NCI-H524 treated with DMSO at 0.1 percent for 48 hours (cell line): ENCODE measurements around the gene FUT3.
"Not testable (repeated sequence)": the region's sequence is repeated elsewhere in the genome, so short reads cannot be mapped to it uniquely, and the experiment has no call there.

Source experiments
- DNase-seq: peaks from one replicate; lab custom pipeline; 2025; lab: John Stamatoyannopoulos, UW

FUT3 gene

DNA sequence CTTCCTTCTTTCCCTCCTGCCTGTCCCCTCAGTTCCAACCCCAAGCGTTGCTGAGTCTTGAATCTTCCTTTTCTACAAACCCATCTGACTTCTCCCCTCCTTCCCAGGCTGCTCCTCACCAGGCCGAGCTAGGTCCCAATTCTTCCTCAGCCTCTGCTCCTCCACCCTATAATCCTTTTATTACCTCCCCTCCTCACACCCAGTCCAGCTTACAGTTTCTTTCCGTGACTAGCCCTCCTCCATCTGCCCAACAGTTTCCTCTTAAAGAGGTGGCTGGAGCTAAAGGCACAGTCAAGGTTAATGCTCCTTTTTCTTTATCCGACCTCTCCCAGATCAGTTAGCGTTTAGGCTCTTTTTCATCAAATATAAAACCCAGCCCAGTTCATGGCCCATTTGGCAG lies 2.6 kb downstream of the FUT3 start:
- DNase-seq, result peak; percentile 48

- not testable (repeated sequence) for DNase-seq
Measured at GRCh38 chr19:5847846-5848245, 3.4 kb downstream of the FUT3 start.

- no peak for DNase-seq
Measured at GRCh38 chr19:5844456-5845433, 6.5 kb downstream of the FUT3 start.

DNA sequence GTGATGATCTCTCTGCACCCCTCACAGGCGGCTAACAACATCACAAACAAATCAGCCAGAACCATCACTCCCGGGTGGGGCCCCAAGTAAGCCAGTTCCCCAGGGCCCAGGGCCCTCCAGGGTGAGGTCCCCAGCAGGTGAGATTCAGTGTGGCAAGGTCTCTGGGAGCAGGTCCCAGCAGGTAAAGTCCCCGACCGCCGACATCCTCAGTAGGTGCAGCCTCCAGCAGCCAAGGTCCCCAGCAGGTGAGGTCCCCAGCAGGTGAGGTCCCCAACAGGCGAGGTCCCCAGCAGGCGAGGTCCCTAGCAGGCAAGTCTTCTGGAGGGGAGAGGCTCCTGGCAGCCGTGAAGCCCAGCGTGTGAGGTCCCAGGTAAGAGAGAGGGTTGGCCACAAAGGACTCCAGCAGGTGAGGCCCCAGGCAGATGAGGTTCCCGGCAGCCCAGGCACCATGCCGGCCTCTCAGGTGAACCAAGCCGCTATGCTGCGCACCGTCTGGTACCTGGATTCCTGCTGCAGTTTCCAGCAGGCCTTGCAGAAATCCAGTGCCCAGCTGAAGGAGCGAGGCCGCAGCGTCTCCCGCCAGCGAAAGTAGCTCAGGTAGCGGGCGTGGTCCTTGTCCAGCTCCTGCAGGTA lies 7.8 kb downstream of the FUT3 start:
- DNase-seq, result no peak

DNA sequence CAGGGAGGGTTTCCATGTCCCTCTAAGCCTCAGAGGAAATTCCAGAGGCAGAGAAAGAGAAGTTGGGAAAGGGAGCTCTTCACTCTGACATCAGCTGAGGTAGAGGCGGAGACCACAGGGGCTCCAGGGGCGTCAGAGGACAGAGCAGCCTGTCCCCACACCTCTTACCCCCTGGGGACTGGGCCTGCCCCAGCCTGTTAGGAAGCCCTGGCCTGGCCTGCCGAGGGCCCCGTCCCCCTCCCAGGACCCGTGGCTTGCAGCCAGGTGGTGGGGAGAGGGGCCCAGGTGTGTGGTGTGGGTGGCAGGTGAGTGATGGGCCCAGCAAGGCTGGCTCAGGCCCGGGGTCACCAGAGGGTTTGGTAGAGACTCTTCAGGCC lies 9.5 kb downstream of the FUT3 start:
- DNase-seq, result not testable (repeated sequence)

- DNase-seq, result no peak
Measured at GRCh38 chr19:5839065-5840017, 11.9 kb downstream of the FUT3 start, which contains the start of gene FUT6. Gene FUT6, minus strand, starts transcription at chr19:5839702. Its CDS starts 7,135 bp downstream, at chr19:5832567.

DNA sequence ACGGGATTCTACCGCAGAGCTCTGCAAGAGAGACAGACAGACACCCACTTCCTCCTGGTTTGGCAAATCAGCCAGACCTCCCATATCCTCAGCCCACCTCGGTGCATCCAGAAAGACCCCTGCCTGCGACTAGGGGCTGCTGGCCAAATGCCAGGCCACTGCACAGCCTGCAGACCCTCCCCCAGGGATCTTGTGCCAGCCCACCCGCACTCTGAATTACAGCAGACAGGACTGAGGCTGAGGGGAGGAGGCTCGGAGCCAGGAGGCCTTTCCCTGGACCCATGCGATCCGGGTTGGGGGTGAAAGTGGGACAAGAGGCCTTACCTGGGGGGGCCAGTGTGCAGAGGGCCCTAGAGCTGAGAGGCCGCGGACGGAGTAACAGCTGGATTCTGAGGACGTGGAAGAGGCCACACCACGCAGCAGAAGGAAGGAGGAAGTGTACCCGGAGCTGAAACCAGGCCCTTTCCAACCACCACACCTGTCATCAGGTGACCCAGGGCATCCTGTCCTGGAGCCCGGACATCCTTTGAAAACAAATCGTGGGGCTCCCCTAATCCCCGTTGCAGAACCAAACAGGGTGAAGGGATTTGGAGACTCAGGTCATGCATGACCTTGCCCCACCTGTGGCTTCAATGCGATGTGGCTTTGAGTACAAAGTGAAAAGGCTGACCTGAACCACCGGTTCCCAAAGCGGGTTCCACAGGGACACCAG lies 12.7 kb downstream of the FUT3 start:
- DNase-seq, result no peak

DNA sequence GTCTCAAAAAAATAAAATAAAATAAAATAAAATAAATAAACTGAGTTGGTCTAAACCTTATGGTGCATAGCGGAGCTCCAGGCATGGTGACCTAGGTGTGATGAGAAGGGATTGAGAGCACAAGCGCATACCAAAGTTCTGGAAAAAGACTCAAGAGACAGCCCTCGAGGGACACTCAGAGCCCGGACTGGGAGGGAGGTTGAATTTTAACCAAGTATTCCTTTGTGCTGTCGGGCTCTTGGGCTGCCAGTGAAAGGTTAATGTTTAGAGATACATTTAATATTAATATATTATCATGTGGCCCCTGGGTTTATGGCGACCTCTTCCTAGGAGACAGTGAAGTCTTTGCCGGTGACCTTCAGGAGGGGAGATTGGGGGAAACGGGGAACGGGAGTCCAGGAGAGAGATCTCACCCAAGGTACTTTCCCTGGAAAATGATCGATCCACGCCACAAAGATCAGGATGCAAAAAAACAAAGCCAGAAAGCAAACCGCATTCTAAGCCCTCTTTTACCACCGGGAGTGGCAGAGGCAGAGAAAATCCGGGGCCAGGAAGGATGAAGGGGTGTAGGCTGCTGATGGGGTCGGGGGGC lies 13.4 kb downstream of the FUT3 start:
- DNase-seq, result no peak

DNA sequence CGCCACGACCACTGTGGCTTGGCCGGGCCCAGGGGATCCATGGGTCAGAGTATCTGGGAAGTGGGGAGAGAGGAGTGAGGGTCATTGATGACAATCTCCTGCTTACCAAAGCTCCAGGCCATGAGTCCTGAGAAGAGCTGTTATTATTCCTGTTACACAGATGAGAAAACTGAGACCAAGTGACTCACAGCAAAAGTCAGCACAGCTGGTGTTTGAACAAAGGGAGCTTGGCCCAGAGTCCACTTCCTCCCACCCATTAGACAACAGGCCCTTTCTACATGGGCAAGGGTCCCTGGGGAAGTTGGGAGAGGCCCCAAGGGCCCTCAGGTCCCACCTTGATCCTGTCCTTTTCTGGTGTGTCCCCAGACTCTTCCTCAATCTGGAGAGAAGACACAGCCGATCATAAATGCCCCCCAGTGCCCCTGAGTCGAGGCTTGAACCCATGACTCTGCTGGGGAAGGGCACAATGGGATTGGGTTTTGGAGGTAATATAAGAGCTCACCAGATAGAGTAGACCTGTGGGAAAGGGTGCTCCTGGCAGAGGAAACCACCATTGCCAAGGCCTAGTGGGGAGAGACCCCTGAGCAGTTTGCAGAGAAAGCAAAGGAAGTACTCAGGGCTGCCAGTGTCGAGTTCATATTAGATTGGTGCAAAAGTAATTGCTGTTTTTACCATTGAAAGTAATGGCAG lies 18.6 kb downstream of the FUT3 start:
- DNase-seq, result no peak

DNA sequence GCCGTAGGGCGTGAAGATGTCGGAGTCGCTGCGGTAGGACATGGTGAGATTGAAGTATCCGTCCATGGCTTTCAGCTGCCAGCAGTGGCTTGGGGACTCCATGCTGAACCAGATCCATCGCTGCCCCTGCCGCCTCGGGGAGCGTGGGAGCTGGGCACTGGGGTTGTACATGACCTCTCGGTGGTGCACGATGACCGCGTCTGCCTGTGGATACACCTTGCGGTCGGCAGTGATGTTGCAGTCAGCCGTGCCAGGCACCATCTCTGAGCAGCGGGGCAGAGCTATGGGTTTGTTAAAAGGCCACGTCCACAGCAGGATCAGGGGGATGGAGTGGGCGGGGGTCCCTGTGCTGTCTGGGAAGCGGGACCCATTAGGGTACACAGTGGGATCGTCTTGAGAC lies 19.2 kb downstream of the FUT3 start:
- no peak for DNase-seq

GRCh38 chr19:5831159-5831558 lies 20.1 kb downstream of the FUT3 start:
- no peak for DNase-seq

GRCh38 chr19:5829567-5830310 lies 21.5 kb downstream of the FUT3 start:
- no peak for DNase-seq

- no peak for DNase-seq
Measured at GRCh38 chr19:5828661-5829566, 22.3 kb downstream of the FUT3 start.

DNA sequence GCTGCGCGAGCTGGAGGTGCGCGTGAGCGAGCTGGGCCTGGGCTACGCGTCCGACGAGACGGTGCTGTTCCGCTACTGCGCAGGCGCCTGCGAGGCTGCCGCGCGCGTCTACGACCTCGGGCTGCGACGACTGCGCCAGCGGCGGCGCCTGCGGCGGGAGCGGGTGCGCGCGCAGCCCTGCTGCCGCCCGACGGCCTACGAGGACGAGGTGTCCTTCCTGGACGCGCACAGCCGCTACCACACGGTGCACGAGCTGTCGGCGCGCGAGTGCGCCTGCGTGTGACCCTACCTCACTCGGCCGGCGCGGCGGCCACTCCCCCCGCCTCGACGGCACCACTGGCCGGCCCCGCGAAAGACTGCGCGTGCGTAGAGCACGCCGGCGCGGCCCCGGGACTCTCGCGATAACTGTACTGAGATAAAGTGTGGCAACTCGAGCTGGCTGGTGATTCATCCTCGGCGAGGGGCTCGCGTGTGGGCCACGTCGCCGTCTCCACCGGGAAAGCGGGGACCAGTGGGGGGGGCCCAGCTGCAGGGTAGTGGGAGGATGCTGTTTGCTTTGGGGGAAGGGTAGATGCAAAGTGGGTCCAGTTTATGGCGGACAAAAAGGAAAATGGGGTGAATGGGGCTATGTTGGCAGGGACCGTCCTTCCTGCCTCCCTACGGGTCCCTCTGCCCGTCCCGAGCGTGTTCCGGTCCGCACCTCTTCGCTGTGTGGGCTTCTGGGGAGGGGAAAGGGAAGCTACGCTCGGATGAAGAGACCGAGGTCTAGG lies 23.2 kb downstream of the FUT3 start:
- peak; percentile 77 for DNase-seq

- DNase-seq, result no peak
Measured at GRCh38 chr19:5827342-5827890, 23.8 kb downstream of the FUT3 start.

GRCh38 chr19:5826531-5827341 lies 24.5 kb downstream of the FUT3 start:
- DNase-seq, result no peak

DNA sequence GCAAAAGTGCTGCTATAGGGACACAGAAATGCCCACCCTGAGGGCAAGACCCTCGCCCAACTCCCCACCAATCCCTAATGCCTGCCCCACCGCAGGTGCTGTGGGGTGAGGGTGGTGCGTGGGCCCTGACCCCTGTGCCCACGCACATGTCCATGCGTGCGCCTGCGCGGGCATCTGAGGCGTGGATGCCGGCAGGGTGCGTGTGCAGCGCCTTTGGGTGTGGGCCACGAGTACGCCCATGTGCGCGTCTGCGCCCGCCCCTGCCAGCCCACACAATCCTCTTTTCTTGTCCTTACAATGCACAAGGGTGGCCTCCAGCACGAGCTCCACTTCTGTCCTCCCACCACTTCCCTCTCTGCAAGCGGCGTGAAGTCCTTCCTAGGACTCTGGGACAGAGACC lies 26.1 kb downstream of the FUT3 start:
- no peak for DNase-seq
